OCI-LY3 (cell line): Measurements from ENCODE around the gene TNFAIP8L2.

Experiments
- H2AFZ ChIP-seq: fragments of 200-600, 300-600 bp; shearing (Covaris generic); 2 replicates; pipeline ENCODE4 v1.6.0; 2014; ENCODE audit warnings: antibody characterized with exemption, low read depth, low read length
- H3K27ac ChIP-seq: fragments of 200-600, 300-600 bp; sonication (generic); 2 replicates; pipeline ENCODE4 v1.5.1; 2014; ENCODE audit warnings: mild to moderate bottlenecking, low read length, moderate library complexity, mixed read lengths
- H3K27me3 ChIP-seq: fragments of 200-600, 300-600 bp; sonication (generic); 2 replicates; pipeline ENCODE4 v1.6.1; 2014; ENCODE audit warnings: low read depth, low read length, mixed read lengths
- H3K36me3 ChIP-seq: fragments of 200-600, 300-600 bp; sonication (generic); replicated peaks from 2 replicates; pipeline ENCODE3; 2014; ENCODE audit warnings: low read depth, low read length, mixed read lengths
- H3K4me1 ChIP-seq: fragments of 300-600, 200-600 bp; sonication (generic); 2 replicates; pipeline ENCODE4 v1.6.1; 2014; ENCODE audit warnings: low read length, mixed read lengths
- H3K4me2 ChIP-seq: fragments of 200-600, 300-600 bp; sonication (generic); 2 replicates; pipeline ENCODE4 v1.6.1; 2014; ENCODE audit warnings: low read length, mixed read lengths
- H3K4me3 ChIP-seq: fragments of 300-600, 200-600 bp; sonication (generic); 2 replicates; pipeline ENCODE4 v1.5.1; 2014; ENCODE audit warnings: antibody characterized with exemption, mild to moderate bottlenecking, low read length, moderate library complexity
- H3K79me2 ChIP-seq: fragments of 300-600, 200-600 bp; shearing (Covaris generic); 2 replicates; pipeline ENCODE4 v1.6.1; 2014; ENCODE audit warnings: mild to moderate bottlenecking, low read length, mixed read lengths
- H3K9ac ChIP-seq: fragments of 300-600, 200-600 bp; shearing (Covaris generic); 2 replicates; pipeline ENCODE4 v1.6.0; 2014; ENCODE audit warnings: mild to moderate bottlenecking, low read length, moderate library complexity
- H3K9me3 ChIP-seq: fragments of 200-600, 300-600 bp; shearing (Covaris generic); 2 replicates; pipeline ENCODE4 v1.6.1; 2014; ENCODE audit warnings: low read length, mixed read lengths; ENCODE audit not compliant: insufficient read depth
- H4K20me1 ChIP-seq: fragments of 200-600, 300-600 bp; sonication (generic); 2 replicates; pipeline ENCODE4 v1.6.1; 2016; ENCODE audit warnings: low read length, mixed read lengths; ENCODE audit not compliant: insufficient read depth
- EZH2phosphoT487 ChIP-seq: fragments of 200-600 bp; shearing (Covaris generic); IDR thresholded peaks from 2 replicates; pipeline ENCODE4 v1.6.1; 2018; ENCODE audit warnings: antibody characterized with exemption, mixed run types, low read depth
- TF ChIP-seq, protein P1 (sequence below): fragments of 200-600, 300-600 bp; sonication (generic); IDR thresholded peaks from 2 replicates; pipeline ENCODE4 v1.5.1; 2014; ENCODE audit warnings: antibody characterized with exemption, low read length, low read depth

TNFAIP8L2 gene

DNA sequence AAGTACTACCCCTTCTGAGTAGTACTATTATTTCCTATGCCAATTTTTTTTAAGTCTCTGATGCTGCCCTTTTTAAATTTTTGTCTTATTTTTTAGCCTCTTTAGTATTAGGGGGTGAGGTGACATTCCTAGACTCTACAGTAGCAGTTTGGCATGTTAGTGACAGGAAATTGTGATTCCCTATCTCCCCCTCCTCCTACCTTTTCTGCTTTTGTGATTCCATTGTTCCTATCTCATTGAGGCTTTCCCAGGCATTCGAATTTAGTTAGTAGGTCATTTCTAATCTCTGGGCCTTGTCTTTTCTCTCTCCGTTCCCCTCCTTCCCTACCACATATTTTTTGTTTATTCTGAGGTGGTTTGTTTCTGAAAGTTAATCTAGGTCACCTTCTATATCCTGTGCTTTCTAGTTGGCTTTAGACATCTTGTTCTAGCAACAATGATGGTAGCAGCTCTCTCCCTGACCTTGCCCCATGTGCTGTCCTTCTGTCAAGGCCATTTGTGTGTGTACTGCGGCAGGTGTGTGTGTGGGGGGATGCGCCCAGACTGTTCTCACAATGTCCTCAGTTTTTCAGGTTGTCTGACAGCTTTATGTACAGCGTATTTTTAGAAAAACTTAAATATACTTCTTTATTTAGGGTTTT is 31.6 kb upstream of the TNFAIP8L2 start:
- Histone ChIP-seq H2AFZ (no peak overlapping the region), H4K20me1 (no peaks in the 10 kb centered on the region), H3K4me1 (no peaks in the 10 kb centered on the region), H3K4me2 (no peak overlapping the region), H3K36me3 (no peaks in the 10 kb centered on the region), H3K9me3 (no peaks in the 10 kb centered on the region), H3K27ac (no peak overlapping the region), H3K79me2 (no peaks in the 10 kb centered on the region), H3K27me3 (no peaks in the 10 kb centered on the region), H3K4me3 (no peak overlapping the region), H3K9ac (no peak overlapping the region)
- no peak for TF ChIP-seq EZH2phosphoT487

DNA sequence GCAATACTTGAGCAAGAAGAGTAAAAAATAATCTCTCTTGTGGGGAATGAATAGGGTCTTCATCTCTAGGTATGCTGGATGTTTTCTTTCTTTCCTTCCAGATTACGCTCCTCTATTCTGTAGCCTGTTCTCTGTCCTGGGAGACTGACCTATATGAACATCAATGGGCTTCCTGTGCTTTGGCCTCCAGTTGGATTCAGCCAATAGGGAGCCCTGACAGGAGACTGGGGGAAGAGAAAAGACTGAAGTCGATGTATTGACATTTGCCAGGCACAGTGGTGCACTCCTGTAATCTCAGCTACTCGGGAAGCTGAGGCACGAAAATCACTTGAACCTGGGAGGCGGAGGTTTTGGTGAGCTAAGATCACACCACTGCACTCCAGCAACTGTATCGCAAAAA is 27.6 kb upstream of the TNFAIP8L2 start:
- Histone ChIP-seq H3K27ac (no peak overlapping the region), H2AFZ (no peak overlapping the region), H3K4me1 (no peaks in the 10 kb centered on the region), H3K27me3 (no peaks in the 10 kb centered on the region), H3K4me3 (no peak overlapping the region), H3K9me3 (no peaks in the 10 kb centered on the region), H3K4me2 (no peak overlapping the region), H3K79me2 (no peaks in the 10 kb centered on the region), H3K9ac (no peak overlapping the region), H4K20me1 (no peaks in the 10 kb centered on the region), H3K36me3 (no peaks in the 10 kb centered on the region)
- TF ChIP-seq EZH2phosphoT487, result no peak
- TF ChIP-seq, protein P1, sequence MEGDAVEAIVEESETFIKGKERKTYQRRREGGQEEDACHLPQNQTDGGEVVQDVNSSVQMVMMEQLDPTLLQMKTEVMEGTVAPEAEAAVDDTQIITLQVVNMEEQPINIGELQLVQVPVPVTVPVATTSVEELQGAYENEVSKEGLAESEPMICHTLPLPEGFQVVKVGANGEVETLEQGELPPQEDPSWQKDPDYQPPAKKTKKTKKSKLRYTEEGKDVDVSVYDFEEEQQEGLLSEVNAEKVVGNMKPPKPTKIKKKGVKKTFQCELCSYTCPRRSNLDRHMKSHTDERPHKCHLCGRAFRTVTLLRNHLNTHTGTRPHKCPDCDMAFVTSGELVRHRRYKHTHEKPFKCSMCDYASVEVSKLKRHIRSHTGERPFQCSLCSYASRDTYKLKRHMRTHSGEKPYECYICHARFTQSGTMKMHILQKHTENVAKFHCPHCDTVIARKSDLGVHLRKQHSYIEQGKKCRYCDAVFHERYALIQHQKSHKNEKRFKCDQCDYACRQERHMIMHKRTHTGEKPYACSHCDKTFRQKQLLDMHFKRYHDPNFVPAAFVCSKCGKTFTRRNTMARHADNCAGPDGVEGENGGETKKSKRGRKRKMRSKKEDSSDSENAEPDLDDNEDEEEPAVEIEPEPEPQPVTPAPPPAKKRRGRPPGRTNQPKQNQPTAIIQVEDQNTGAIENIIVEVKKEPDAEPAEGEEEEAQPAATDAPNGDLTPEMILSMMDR, result no peak

DNA sequence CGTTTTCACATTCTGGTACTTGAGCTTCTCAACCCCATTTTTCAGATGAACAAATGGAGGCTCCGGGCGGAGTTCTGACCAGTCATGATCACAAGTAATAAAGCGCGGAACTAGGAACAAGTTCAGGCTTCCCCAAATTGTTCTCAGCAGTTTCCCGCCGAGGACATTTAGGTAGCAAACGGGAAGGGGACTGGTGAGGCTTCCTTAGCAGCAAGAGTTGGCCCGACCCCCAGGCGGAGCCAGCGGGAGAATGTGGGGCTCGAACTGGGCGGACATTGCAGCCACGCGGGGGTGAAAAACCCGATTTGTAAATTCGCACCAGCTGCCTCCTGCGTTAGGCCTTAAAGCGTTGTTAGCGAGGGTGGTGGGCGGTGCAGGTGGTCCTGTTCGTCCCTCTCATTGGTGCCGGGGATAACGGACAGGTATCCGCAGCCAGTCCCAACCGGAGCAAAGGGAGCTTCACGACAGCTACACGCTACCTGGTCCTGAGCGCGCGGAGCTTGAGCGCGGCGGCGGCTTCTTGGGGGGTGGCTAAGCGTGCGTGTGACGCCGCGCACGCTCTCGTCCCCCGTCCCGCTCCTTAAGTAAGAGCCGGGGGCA is 25.4 kb upstream of the TNFAIP8L2 start:
- no peak for TF ChIP-seq EZH2phosphoT487
- TF ChIP-seq, protein P1, result no peak
- Histone ChIP-seq H3K79me2 (no peaks in the 10 kb centered on the region), H3K27me3 (no peaks in the 10 kb centered on the region), H3K4me2 (no peak overlapping the region), H3K36me3 (no peaks in the 10 kb centered on the region), H2AFZ (no peak overlapping the region), H3K9ac (no peak overlapping the region), H3K9me3 (no peaks in the 10 kb centered on the region), H3K27ac (no peak overlapping the region), H4K20me1 (no peaks in the 10 kb centered on the region), H3K4me3 (no peak overlapping the region), H3K4me1 (no peaks in the 10 kb centered on the region)

DNA sequence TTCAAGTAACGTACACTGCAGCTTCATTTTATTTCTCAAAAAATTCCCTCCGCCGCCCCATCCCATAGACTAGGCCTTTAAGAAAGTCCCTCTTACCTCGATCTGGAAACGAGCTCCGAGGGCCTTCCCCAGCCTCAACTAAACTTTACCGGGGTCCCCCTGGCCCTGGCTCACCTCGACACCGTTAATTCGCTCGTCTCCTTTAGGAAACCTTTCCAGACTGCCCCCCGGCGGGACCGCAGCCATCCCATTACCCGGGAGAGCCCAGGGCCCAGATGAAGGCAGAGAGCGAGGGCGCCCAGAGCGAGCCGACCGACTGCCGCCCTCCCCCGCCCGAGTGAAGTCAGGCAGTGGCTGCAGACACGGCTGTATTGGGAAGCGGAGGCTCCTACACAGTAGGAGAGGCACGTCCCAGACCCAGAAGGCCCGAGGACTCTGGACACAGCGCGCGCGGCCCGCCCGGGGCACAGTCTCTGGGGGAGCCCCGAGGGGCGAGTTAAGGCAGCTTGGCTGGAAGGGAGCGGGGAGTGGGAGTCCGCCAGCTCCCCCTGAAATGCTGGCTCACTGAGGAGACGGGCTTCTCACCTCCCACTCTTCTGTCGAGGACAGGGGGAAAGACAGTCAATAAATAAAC is 24.6 kb upstream of the TNFAIP8L2 start:
- no peaks in the 10 kb centered on the region for H3K79me2 ChIP-seq
- TF ChIP-seq EZH2phosphoT487, result no peak
- TF ChIP-seq, protein P1, result no peak
- H3K27me3 ChIP-seq, result no peaks in the 10 kb centered on the region
- H3K4me2 ChIP-seq, result no peak overlapping the region
- no peaks in the 10 kb centered on the region for H4K20me1 ChIP-seq
- H3K9ac ChIP-seq, result no peak overlapping the region
- no peaks in the 10 kb centered on the region for H3K36me3 ChIP-seq
- H2AFZ ChIP-seq, result no peak overlapping the region
- H3K4me3 ChIP-seq, result no peak overlapping the region
- no peaks in the 10 kb centered on the region for H3K4me1 ChIP-seq
- H3K9me3 ChIP-seq, result no peaks in the 10 kb centered on the region
- no peak overlapping the region for H3K27ac ChIP-seq
